Endodermal cell (in vitro differentiated cells): Measurements from ENCODE around the gene PLD2. TPM values are rescaled to one million over a fixed set of nuclear protein-coding genes. Genes with fewer than 3 reads are reported as not detected.

Experiments used
- DNase-seq: peaks from one replicate; pipeline ENCODE4 v3.0.0-alpha.2; 2017
- H3K27ac ChIP-seq: 2 replicates; pipeline ENCODE4 v1.5.1; 2013; ENCODE audit warnings: mild to moderate bottlenecking, low read depth, low read length, moderate library complexity
- H3K27me3 ChIP-seq: 2 replicates; pipeline ENCODE4 v1.6.1; 2013; ENCODE audit warnings: mild to moderate bottlenecking, low read length, moderate library complexity; ENCODE audit not compliant: insufficient read depth, control insufficient read depth, poor library complexity, severe bottlenecking
- H3K36me3 ChIP-seq: 2 replicates; pipeline ENCODE4 v1.7.0; 2013; ENCODE audit warnings: mild to moderate bottlenecking, low read length, moderate library complexity; ENCODE audit not compliant: control insufficient read depth, insufficient read depth
- H3K4me1 ChIP-seq: one replicate; pipeline ENCODE4 v1.7.0; 2013; ENCODE audit warnings: low read length; ENCODE audit not compliant: control insufficient read depth, insufficient read depth
- H3K4me3 ChIP-seq: 2 replicates; pipeline ENCODE4 v1.5.1; 2013; ENCODE audit warnings: mild to moderate bottlenecking, low read length, moderate library complexity
- H3K9ac ChIP-seq: 2 replicates; pipeline ENCODE4 v1.6.1; 2013; ENCODE audit warnings: mild to moderate bottlenecking, low read length, moderate library complexity; ENCODE audit not compliant: poor library complexity, severe bottlenecking; ENCODE audit errors: extremely low read depth
- H3K9me3 ChIP-seq: 2 replicates; pipeline ENCODE4 v1.6.1; 2013; ENCODE audit warnings: mild to moderate bottlenecking, low read length, moderate library complexity; ENCODE audit not compliant: control insufficient read depth
- H3K27ac Mint-ChIP-seq: 2 replicates; pipeline ENCODE4 v1.8.0; 2020; ENCODE audit warnings: mixed read lengths
- H3K27me3 Mint-ChIP-seq: 2 replicates; pipeline ENCODE4 v1.8.0; 2021; ENCODE audit warnings: mild to moderate bottlenecking, mixed read lengths; ENCODE audit not compliant: insufficient read depth
- H3K36me3 Mint-ChIP-seq: 2 replicates; pipeline ENCODE4 v1.8.0; 2020; ENCODE audit warnings: low read depth, mixed read lengths
- H3K4me1 Mint-ChIP-seq: 2 replicates; pipeline ENCODE4 v1.8.0; 2020; ENCODE audit warnings: mixed read lengths
- H3K4me3 Mint-ChIP-seq: 2 replicates; pipeline ENCODE4 v1.8.0; 2020; ENCODE audit warnings: mild to moderate bottlenecking, moderate library complexity, mixed read lengths
- H3K9me3 Mint-ChIP-seq: 2 replicates; pipeline ENCODE4 v1.8.0; 2020; ENCODE audit warnings: mild to moderate bottlenecking, mixed read lengths
- CTCF ChIP-seq: fragments of 200-600 bp; sonication (generic); conservative IDR thresholded peaks from 2 replicates; pipeline ENCODE4 v1.5.0; 2021; ENCODE audit warnings: antibody characterized with exemption, mild to moderate bottlenecking
- WGBS, 2 experiments: methylation state at CpG; one replicate each; pipeline versions ENCODE4 v1.1.5 to v1.1.7; 2013; ENCODE audit warnings: missing lambda C conversion rate in 2 of 2, mixed read lengths in 1 of 2; ENCODE audit not compliant: insufficient coverage in 1 of 2, insufficient read length in 1 of 2; 5-methylcytosine and 5-hydroxymethylcytosine counted together
- total RNA-seq, 2 donors: library from RNA; stranded (reverse); fragmentation: NEBNext Ultra II Directional in 1 of 2; extraction: Animal tissue kit (Norgen Biotek cat#: 25700) in 1 of 2; gene quantifications; 2 replicates in 1 of 2; 3 replicates in 1 of 2; pipeline ENCODE4 v1.2.1, GENCODE V29; 2021

Gene PLD2
- total RNA-seq, 2 donors from 2014 or later = 72.7 to 75.2 TPM

GRCh38 chr17:4796552-4796920, 10.4 kb upstream of the PLD2 start:
- peaks cover 20% of the 10 kb centered on the region for H3K36me3 ChIP-seq
- no peaks in the 10 kb centered on the region for H3K4me1 ChIP-seq
- Mint-ChIP-seq H3K36me3 (peaks cover 22% of the 10 kb centered on the region), H3K27ac (peak overlapping the region; percentile 98), H3K4me3 (peak overlapping the region; percentile 99), H3K9me3 (peaks cover 2% of the 10 kb centered on the region), H3K4me1 (peaks cover 2% of the 10 kb centered on the region), H3K27me3 (peaks cover 21% of the 10 kb centered on the region)
- TF ChIP-seq CTCF = no peak
- 0 to 7% methylated on average over 3 to 7 of the region's 7 CpGs for WGBS, 2 experiments
- H3K27me3 ChIP-seq = peaks cover 15% of the 10 kb centered on the region
- peak overlapping the region; percentile 49 for H3K27ac ChIP-seq
- peak overlapping the region; percentile 86 for H3K9ac ChIP-seq
- DNase-seq = peak; percentile 91
- peak overlapping the region; percentile 98 for H3K4me3 ChIP-seq
- peaks cover 5% of the 10 kb centered on the region for H3K9me3 ChIP-seq

- Histone ChIP-seq H3K4me1 (no peaks in the 10 kb centered on the region), H3K36me3 (peaks cover 20% of the 10 kb centered on the region), H3K4me3 (no peak overlapping the region), H3K27ac (no peak overlapping the region), H3K27me3 (no peaks in the 10 kb centered on the region), H3K9ac (no peak overlapping the region), H3K9me3 (no peaks in the 10 kb centered on the region)
- no peaks in the 10 kb centered on the region for H3K27me3 Mint-ChIP-seq
- TF ChIP-seq CTCF = no peak
- H3K4me3 Mint-ChIP-seq = no peak overlapping the region
- peaks cover 2% of the 10 kb centered on the region for H3K9me3 Mint-ChIP-seq
- peaks cover 2% of the 10 kb centered on the region for H3K4me1 Mint-ChIP-seq
- peaks cover 22% of the 10 kb centered on the region for H3K36me3 Mint-ChIP-seq
- WGBS, 2 experiments = 69 to 70% methylated on average over 8 to 10 of the region's 10 CpGs
- DNase-seq = no peak
- H3K27ac Mint-ChIP-seq = no peak overlapping the region
These were observed 6.3 kb upstream of the PLD2 start for GRCh38 chr17:4800462-4801196.

- Mint-ChIP-seq H3K27me3 (no peaks in the 10 kb centered on the region), H3K27ac (no peak within 1 kb of the TSS), H3K9me3 (no peaks in the 10 kb centered on the region), H3K4me3 (no peak within 1 kb of the TSS), H3K36me3 (peaks cover 21% of the 10 kb centered on the region), H3K4me1 (peaks cover 1% of the 10 kb centered on the region)
- Histone ChIP-seq H3K27me3 (no peaks in the 10 kb centered on the region), H3K27ac (no peak within 1 kb of the TSS), H3K4me1 (no peaks in the 10 kb centered on the region), H3K36me3 (peaks cover 18% of the 10 kb centered on the region), H3K9ac (no peak within 1 kb of the TSS), H3K4me3 (no peak within 1 kb of the TSS), H3K9me3 (no peaks in the 10 kb centered on the region)
- no peak for TF ChIP-seq CTCF
- 78% methylated on average over 7 of the region's 9 CpGs; no CpG with 5 or more reads in 1 of the 2 experiments for WGBS, 2 experiments
- no peak for DNase-seq
These were observed 4.7 kb upstream of the PLD2 start, which contains the start of gene C17orf114 for GRCh38 chr17:4802228-4802627. C17orf114 (minus strand) TSS chr17:4802328.
